IPS-15b (cell line): ENCODE data around the gene SLC48A1.

Source experiments
- H3K27me3 ChIP-seq: one replicate; pipeline ENCODE4 v1.6.1; 2013; ENCODE audit warnings: low read length; ENCODE audit not compliant: control insufficient read depth, insufficient read depth
- H3K36me3 ChIP-seq: one replicate; pipeline ENCODE4 v1.6.1; 2013; ENCODE audit warnings: low read length; ENCODE audit not compliant: control insufficient read depth, insufficient read depth
- H3K4me1 ChIP-seq: one replicate; pipeline ENCODE4 v1.6.1; 2013; ENCODE audit warnings: mild to moderate bottlenecking, low read length; ENCODE audit not compliant: control insufficient read depth, insufficient read depth
- H3K4me3 ChIP-seq: one replicate; pipeline ENCODE4 v1.5.1; 2013; ENCODE audit warnings: low read depth, low read length
- H3K9ac ChIP-seq: one replicate; pipeline ENCODE4 v1.6.1; 2013; ENCODE audit warnings: low read depth, mild to moderate bottlenecking, low read length
- H3K9me3 ChIP-seq: one replicate; pipeline ENCODE4 v1.6.1; 2013; ENCODE audit warnings: mild to moderate bottlenecking, low read length; ENCODE audit not compliant: control insufficient read depth, insufficient read depth

SLC48A1 gene

DNA sequence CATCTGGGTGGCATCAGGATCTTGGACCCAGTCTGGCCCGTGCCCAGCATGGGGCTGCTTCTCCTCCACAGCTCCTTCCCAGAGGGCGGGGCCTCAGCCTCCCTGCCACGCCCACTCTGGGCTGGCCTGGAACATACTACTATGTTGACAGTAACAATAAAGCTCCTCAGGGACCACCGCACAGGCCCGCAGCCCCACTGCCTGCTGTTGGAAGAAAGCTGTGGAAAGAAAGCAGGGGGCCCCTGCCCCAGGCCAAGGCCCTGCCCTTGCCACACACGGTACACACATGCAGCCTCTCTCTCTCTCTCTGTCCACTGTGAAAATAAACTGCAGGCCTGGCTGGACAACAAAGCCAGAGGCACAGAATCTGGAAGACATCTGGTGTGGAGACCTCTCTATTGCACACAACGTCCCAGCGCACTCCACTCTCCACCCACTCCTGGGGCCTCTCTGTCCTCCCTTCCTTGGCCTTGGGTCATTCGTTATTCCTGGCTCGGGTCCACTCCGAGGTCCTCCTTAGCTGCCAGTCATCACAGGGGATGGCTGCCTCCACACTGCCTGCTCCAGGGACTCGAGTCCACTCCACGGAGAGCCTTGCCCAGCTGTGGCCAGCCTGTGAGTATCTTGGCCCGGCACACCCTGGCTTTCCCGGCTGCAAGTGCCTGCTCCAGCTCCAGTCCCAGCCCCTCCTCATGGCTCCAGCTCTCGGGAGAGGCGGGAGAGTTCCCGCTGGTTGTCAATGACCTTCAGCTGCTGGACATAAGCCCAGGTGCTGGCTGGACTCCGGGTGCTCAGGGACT is 36.0 kb upstream of the SLC48A1 start:
- Histone ChIP-seq H3K9ac (no peak overlapping the region), H3K27me3 (no peaks in the 10 kb centered on the region), H3K4me3 (no peak overlapping the region), H3K36me3 (no peaks in the 10 kb centered on the region), H3K4me1 (peaks cover 11% of the 10 kb centered on the region), H3K9me3 (no peaks in the 10 kb centered on the region)

DNA sequence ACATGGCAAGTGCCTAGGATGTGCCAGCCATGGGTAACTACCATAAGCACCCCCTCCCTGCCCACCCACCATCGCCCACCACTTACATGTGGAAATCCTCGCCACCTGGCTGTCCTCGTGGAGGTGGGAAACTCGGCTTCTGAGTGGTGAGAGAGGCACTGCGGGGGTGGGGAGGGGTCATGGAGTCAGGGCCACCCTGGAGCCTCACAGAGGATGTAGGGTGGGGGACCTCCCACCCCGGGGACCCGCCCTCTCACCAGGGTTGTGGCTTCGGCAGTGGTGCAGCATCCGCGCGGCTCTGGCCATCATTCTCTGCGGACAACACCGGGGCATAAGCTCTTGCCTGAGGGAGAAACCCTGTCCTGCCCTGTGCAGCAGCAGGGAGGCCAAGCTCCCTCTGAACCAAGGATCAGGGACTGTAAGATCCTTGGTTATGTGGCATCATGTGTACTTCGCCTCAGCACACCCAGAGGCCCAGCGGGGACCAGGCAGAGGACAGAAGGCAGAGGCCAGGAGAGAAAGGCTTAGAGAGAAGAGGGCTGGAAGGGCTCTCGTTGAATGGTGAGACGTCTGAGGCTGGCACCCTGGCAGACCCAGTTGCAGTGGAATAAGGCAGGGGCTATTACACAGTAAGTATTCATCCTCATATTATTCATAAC is 35.0 kb upstream of the SLC48A1 start:
- H3K36me3 ChIP-seq: no peaks in the 10 kb centered on the region
- H3K9me3 ChIP-seq: no peaks in the 10 kb centered on the region
- H3K9ac ChIP-seq: no peak overlapping the region
- peaks cover 11% of the 10 kb centered on the region for H3K4me1 ChIP-seq
- no peak overlapping the region for H3K4me3 ChIP-seq
- H3K27me3 ChIP-seq: no peaks in the 10 kb centered on the region

DNA sequence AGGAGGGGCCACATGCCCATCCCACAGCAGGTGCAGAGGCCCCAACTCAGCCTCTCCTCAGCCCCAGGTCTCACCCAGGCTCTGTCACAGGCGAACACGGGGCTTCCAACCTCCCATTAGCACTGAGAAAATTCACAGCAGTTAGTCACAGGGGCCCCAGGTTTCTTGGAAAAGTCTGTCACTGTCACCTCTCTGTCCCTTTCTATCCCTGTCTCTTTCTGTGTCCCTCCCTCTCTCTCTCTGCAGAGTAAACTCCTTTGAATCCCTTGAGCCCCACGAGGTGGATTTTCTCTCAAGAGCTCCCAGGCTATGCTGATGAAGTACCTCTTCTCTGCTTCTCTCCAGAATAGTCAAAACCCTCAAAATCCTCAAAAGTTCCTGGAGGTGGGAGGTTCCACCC is 33.7 kb upstream of the SLC48A1 start:
- Histone ChIP-seq H3K9me3 (no peaks in the 10 kb centered on the region), H3K4me3 (no peak overlapping the region), H3K4me1 (peaks cover 10% of the 10 kb centered on the region), H3K27me3 (no peaks in the 10 kb centered on the region), H3K36me3 (no peaks in the 10 kb centered on the region), H3K9ac (no peak overlapping the region)

DNA sequence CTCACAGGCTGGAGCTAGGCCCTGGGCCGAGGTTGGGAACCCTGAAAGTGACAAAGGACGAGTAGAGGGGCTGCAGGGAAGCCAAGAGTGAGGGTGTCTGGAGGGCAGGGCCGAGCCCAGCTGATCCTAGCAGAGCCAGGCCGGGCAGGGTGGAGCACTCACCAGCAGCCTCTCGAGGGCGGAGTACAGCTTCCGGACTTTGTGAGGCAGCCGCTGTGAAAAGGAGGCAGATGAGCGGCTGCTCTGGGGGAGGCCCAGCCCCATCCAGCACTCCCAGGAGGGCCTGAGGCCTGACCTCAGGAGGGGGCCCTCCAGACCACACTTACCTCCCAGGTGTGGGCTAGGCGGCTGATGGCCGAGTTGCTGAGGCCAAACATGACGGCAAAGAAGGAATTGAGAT is 33.1 kb upstream of the SLC48A1 start:
- Histone ChIP-seq H3K36me3 (no peaks in the 10 kb centered on the region), H3K4me1 (peaks cover 5% of the 10 kb centered on the region), H3K27me3 (no peaks in the 10 kb centered on the region), H3K4me3 (no peak overlapping the region), H3K9ac (no peak overlapping the region), H3K9me3 (no peaks in the 10 kb centered on the region)

DNA sequence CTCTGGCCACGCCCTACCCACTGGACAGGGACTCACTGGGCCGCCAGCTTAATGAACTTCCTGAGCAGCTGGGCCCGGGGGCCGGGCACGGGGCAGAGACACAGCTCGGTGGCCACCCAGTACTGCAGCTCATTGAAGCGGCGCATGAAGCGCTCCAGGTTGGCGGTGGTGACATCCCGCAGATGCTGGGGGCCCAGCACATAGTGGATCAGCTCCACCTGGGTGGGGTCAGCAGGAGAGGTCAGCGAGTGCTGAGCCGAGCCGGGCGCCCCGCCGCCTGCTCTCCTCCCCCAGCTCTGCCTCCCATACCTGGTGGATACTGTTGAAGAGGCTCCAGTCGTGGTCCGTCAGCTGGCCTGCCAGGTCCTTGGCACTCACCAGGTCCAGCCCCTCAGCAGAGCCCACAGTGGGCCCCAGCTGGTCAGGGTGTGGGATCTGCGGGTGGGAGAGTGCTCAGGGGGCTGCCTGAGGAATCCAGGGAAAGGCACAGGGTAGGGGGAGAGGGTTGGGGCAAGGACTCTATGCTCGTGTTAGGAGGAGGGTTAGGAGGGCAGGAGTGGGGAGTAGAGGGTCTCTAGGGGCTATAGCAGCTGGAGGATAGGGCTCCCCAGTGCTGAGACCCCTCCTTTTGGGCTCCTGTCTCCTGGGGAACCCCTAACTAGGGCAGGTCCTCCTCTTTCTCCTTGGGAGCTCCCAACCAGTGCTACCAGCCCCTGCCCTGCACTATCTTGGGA is 32.3 kb upstream of the SLC48A1 start:
- H3K4me1 ChIP-seq: no peaks in the 10 kb centered on the region
- no peaks in the 10 kb centered on the region for H3K9me3 ChIP-seq
- no peaks in the 10 kb centered on the region for H3K27me3 ChIP-seq
- no peaks in the 10 kb centered on the region for H3K36me3 ChIP-seq
- no peak overlapping the region for H3K4me3 ChIP-seq
- H3K9ac ChIP-seq: no peak overlapping the region

DNA sequence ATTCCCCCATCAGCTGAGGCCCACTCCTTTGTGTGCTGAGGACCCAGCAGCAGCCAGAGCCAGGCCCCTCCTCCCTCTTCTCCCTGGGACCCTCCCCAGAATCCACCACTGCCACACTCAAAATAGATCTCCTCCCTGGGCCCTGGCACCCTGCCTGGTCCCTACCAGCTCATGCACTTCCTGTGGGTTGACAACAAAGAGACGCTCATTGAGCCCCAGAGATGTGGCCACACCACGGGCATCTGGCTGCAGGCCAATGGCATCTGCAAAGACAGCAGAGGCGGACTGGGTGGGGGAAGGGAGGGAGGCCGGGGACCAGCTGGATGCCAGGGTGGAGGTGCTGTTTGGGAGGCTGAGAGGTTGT is 31.7 kb upstream of the SLC48A1 start:
- no peak overlapping the region for H3K9ac ChIP-seq

DNA sequence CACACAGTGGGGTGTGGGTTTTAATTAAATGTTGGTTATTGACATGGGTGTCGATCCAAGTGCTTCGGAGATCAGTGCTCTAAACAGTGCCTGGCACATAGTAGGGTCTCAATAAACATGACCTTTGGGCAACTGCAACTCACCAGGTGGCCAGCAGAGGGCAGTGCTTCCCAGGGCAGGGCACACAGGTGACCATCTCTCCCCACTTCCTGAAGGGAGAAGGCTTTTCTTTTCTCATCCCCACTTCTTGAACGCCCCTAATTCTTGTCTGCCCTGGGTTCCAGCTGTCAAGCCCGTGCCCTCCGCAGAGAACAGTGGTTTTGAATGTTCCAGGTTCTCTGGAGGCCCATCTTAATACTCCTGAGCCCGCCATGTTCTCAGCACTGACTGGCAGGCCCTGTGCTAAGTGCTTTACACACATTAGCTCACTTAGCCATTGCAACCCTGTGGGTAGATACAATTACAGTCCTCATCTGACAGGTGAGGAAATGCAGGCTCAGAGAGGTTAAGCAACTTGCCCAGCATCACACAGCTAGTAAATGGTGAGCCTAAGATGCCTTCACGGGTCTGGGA is 30.7 kb upstream of the SLC48A1 start:
- Histone ChIP-seq H3K9me3 (no peaks in the 10 kb centered on the region), H3K27me3 (no peaks in the 10 kb centered on the region), H3K4me1 (no peaks in the 10 kb centered on the region), H3K9ac (no peak overlapping the region), H3K4me3 (no peak overlapping the region), H3K36me3 (no peaks in the 10 kb centered on the region)

More for the DNA sequence above, 31.7 kb upstream of the SLC48A1 start:
- Histone ChIP-seq H3K4me1 (no peaks in the 10 kb centered on the region), H3K9me3 (no peaks in the 10 kb centered on the region), H3K36me3 (no peaks in the 10 kb centered on the region), H3K27me3 (no peaks in the 10 kb centered on the region), H3K4me3 (no peak overlapping the region)

DNA sequence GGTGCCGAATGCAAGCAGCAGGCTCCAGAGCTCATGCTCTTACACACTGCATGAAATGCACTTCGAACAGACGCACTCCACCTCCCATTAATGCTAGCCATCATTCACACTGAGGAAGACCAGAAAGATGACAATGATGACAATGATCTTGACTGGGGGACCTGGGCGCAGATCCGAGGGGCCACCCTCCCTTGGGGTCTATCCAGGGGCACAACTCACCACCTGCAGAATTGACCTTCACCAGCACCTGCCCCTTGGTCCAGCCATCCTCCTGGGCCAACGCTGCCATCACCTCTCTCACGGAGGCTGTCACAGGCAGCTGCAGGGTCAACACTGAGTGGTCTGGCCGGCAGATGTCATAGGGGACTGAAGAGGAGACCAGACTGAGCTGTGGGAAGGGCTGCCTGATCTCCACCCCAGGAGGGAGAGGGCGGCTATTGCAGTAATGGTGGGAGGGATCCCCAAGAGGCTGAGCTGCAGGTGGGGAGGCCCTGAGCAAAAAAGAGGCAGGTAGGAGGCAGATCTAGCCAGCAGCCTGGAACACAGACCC is 29.7 kb upstream of the SLC48A1 start:
- Histone ChIP-seq H3K4me3 (no peak overlapping the region), H3K27me3 (no peaks in the 10 kb centered on the region), H3K36me3 (no peaks in the 10 kb centered on the region), H3K9me3 (no peaks in the 10 kb centered on the region), H3K4me1 (no peaks in the 10 kb centered on the region), H3K9ac (no peak overlapping the region)

DNA sequence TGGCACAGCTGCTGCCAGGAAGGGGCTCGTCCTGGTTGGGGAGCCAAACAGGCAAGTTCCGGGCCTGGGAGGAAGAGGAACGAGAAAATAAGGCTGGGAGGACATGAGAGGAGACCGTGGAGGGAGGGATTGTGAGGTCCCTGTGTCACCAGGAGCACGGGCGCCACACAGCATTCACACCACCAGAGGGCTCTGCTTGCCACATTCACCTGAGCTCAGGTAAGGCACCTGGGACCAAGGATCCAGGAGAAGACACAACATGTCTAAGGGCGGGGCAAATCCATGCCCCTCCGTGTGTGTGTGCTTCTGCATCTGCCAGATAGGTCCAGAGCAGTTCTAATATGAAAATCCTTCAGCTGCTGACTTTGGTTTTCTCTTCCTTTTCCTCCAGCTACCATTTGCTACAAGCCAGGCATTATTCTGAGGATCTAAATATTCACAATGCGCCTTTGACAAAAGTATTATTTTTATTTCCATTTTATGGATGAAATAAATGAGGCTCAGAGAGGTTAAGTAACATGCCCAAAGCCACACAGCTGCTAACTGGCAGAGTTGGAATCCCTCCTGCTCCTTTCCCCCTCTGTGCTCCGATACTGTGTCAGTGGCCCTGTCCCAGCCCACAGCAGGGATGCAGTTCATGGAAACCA is 28.9 kb upstream of the SLC48A1 start:
- no peak overlapping the region for H3K4me3 ChIP-seq
- no peaks in the 10 kb centered on the region for H3K36me3 ChIP-seq
- no peaks in the 10 kb centered on the region for H3K9me3 ChIP-seq
- H3K4me1 ChIP-seq: no peaks in the 10 kb centered on the region
- no peak overlapping the region for H3K9ac ChIP-seq
- H3K27me3 ChIP-seq: no peaks in the 10 kb centered on the region

DNA sequence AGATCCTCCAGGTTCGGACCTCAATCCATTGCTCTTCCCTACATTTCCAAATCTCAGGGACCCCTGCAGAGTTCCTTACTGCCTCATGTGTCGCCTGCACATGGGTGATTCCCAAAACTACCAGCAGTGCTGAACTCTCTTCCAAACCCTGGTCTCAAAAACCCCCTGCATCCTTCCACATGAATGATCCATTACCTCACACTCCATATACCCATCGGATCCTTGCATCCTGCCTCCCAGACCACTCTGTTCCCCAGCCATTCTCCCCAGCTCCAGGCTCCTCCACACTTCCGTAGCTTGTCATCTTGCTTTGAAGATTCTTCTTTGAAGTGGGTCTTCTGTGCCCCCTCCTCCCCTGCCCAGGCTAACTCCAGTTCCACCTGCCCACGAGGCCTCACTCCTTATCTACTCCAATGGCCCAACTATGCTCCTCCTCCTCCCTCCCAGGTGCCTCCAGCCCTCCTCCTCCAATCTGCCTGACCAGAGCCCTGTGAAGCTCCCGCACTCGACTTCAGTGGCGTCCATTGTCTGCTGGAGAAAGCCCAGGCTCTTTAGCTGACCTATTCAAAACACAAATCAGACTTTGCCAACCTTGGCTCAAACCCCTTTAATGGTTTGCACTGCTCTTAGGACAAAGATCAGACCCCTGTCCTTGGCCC is 28.1 kb upstream of the SLC48A1 start:
- no peak overlapping the region for H3K9ac ChIP-seq
- no peaks in the 10 kb centered on the region for H3K27me3 ChIP-seq
- no peaks in the 10 kb centered on the region for H3K4me1 ChIP-seq
- H3K4me3 ChIP-seq: no peak overlapping the region
- H3K9me3 ChIP-seq: no peaks in the 10 kb centered on the region
- no peaks in the 10 kb centered on the region for H3K36me3 ChIP-seq
